HG03457 (cell line): Measurements from ENCODE around the gene SCML1.

Source experiments
- ATAC-seq: cut with Tn5 transposase; IDR thresholded peaks from one replicate; pipeline ENCODE4 v1.9.1; 2021; ENCODE audit warnings: moderate number of reproducible peaks; ENCODE audit not compliant: unreplicated experiment

The SCML1 gene

DNA sequence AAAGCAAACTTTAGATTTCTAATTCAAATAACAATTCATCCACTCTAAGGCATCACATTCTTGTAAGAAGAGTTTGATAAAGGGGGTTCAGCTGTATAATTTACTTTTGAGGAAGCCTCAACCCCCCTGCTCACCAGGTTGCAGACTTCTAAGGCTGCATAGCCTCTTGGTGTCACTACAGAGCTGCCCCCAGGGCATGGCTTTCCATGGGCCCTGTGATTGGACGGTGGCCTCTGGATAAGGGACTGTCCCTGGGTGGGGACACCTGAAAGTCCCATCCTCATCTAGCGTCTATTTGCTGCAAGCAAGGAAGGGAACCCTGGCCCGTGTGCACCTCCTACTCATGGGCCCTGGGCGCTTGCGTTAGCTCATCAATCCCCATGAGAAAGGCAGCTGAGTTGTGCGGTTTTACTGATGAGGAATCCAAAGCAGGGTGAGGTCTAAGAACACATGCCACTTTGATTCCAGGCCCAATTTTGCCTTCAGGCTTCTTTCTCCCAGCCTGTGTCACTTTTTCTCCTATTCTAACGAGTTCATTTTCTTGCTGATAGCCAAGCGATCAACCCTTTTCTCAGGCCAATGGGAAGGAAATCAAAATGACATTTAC lies 51.8 kb downstream of the SCML1 start:
- ATAC-seq, result no peak

- ATAC-seq, result no peak
These were observed 55.5 kb downstream of the SCML1 start for GRCh38 chrX:17792826-17793225.

DNA sequence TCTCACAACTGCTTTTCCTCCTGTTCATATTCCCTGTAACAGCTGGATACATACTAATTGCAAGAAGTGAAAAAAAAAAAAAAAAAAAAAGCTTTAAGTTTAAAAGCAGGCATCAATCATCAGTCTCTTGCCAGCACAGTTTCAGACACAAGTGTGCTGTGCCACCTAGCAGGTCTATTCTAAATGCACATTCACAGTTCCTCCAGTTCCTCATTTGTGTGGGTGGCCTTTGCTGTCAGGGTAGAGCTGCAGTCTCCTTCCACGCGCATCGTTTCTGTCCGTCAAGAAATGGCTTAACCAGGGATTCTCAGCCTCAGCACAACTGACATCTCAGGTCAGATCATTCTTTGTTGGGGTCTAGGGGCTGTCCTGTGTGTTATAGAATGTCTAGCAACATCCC lies 61.6 kb downstream of the SCML1 start:
- ATAC-seq, result no peak

DNA sequence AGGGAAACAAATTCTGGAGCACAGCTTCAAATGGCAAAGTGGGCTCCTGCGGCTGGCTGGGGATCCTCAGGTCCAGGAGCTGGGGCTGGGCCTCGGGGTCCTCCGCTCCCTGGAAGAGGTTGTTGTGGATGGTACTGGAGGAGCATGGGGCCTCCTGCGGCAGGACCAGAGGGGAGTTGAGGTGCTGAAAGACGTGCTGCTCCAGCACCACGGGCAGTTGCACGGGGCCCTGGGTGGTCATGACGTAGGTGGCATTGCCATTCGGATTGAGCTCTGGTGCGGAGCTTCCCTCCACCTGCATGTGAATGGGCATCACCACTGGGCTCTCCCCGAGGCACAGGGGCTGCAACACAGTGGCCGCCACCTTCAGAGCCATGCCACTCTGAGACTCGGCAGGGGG lies 64.1 kb downstream of the SCML1 start:
- no peak for ATAC-seq

- ATAC-seq, result no peak
These were observed 65.5 kb downstream of the SCML1 start for GRCh38 chrX:17802756-17803155.

- no peak for ATAC-seq
These were observed 66.2 kb downstream of the SCML1 start for GRCh38 chrX:17803449-17803848.
